Dermis blood vessel endothelial cell (primary cell): ENCODE data around the gene MYL3. TPM values are rescaled to one million over a fixed set of nuclear protein-coding genes. Genes with fewer than 3 reads are reported as not detected.
A peak's percentile ranks its signal among the peaks of the same experiment; 100 is the strongest.

Experiments used
- DNase-seq: peaks from one replicate; pipeline ENCODE4 v3.0.0; 2010
- total RNA-seq: library from RNA; depleted of rRNA; stranded (reverse); fragments of >200 nt; gene quantifications from 2 replicates; pipeline ENCODE4 v1.2.3, GENCODE V29; 2014

MYL3 gene
- total RNA-seq, 1 donor from 2014 or later = not detected

DNA sequence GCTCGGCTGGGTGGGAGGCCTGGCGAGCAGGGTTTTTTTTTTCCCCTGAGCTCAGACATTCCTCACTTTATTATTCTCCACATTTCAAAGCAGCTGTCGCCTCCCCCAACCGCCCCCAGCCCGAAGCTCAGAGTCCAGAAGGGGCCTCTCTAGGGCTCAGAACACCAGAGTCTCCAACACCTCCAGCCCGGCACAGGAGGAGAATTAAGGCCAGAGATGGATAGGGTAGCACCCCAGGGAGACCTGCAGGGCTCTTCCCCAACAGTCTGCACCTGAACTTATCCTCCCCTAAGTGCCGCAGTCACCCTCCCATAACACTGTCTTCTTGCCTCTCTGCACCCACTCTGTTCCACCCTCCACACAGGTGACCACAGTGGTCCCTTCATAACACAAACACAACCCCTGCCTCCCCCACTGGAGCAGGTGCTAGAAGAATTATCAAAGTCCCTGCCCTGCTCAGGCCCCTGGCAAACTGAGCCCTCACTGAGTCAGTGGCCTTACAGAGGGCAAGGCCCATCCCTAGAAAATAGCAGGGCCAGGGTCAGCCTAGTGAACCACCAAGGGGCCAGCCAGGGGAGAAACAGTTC is 14.1 kb downstream of the MYL3 start:
- DNase-seq = no peak

DNA sequence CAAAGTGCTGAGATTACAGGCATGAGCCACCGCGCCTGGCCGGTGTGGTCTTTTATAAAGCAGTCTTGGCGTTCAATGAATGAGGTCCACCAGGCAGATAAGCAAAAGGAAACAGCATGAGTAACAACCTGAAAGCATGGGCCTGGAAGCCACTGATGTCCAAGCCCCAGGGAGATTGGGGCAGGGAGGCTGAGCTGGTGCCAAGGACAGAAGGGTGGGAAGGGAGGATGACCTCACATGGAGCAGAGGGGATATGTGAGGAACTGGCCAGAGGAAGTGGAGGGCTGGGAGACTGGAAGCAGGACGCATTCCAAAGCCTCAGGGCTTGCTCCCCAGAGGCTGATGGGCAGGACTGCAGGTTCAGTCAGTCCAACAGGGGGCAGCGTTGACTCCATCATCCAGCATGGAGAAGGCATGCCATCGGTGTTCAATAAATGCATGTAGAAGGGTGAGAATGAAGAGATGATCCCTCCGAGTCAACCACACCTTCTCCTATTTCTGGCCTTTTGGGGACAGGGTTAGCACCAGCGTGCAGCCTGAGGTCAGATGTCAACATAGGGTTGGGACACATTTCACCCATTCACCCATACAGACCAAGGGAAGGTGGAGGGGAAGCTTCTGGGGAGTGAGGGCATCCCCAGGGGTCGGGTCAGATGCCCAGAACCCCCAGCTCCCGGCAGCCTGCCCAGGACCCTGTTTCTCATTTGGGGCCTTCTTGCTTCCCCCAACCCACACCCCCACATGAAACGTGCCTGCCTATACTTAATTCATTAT is 14.8 kb downstream of the MYL3 start:
- peak; percentile 61 for DNase-seq

DNA sequence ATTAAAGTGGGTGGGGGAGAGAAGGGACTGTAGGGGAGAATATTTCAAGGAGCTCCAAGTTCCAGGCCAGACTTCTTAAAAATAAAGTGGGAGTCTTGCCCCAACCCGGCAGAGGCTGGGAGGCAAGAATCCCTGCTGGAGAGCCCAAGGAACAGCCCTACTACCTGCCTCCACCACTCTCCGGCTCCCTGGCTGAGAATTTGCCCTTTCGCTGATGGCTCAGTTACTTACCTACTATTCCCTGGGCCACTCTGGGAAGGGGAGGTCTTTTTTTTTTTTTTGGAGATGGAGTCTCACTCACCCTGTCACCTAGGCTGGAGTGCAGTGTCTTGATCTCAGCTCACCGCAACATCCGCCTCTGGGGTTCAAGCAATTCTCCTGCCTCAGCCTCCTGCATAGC is 15.5 kb downstream of the MYL3 start:
- no peak for DNase-seq

DNA sequence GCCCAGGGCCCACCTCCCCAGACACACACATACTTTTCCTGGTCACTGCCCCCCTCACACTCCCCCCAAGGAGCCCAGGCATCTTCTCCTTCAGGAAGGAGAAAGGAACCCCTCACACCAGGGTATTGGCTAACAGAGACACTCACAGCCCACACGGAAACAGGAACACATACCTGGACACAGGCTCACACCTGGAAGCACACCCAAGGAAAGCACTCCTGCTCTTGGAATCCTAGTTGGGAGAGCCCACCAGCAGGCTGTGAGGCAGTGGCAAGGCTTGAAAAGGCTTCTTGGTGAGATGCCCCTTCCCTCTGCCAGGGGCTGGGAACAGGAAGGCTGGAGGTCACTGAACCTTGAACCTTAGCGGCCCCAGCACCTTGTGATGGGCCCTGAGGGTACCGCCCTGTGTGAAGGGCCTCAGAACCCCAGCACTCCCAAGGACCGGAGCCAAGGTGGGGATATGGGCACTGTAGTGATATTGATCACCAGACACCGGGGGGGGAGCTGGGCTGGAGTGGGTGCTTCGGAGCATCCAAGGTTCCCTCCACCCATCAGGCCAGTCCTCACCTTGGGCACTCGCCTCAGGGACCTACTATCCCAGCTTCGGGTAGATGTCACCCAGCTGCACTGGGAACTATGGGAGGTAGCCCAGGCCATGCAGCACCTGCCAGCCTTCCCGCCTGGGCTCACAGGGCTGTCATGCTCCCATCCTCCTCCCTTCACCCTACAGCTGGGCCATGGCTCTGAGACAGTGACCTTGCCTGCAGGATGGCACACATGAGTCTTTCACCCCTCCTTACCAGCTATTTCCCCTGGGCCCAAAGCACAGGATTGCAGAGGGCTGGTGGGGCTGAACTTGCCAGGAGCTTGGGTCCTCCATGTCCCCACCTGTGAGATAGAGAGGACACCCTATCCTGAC is 16.4 kb downstream of the MYL3 start:
- no peak for DNase-seq

GRCh38 chr3:46845860-46846623 is 17.2 kb downstream of the MYL3 start:
- peak; percentile 63 for DNase-seq

DNA sequence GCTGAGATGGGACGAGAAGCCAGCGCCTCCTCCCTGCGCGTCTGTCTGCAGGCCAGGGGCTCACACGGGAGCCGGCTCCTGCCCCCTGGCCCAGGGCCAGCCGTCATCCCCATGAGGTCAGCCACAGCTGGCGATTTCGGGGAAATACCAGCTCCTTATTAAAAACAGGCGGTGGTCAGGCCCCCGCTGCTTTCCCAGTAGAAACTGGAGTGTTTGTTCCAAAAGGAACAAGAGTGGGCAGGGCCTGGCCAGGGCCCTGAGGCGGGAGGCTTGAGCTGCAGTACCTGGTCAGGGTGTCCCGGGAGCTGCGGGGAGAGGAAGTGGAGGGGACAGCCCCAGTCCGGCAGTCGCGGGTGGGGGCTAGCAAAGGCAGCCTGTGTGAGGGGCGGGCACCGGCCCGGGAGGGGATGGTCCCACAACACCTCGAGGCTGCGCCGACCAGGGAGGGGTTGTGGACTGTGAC is 17.8 kb downstream of the MYL3 start:
- peak; percentile 42 for DNase-seq

DNA sequence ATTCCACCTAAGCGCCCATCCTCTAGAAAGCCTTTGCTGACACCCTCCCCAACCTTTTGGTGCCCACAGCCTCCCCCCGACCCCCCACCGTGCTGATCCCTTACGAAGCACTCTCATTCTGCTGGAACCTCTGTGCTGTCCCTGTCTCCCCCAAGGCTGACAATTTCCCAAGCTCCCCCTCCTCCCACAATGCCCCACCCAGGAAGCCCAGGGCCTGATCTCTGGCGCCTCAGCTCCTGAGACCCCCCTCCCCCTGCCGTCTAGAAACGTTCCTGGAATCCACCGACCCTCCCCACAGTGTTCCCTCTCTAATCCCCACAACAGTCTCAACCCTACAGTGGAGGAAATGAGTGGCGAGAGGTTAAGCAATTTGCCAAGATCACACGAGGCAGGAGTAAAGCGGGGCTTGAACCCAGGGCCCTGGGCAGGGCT is 18.3 kb downstream of the MYL3 start:
- no peak for DNase-seq

GRCh38 chr3:46844397-46844796 is 18.8 kb downstream of the MYL3 start:
- no peak for DNase-seq

- DNase-seq = no peak
Observed at GRCh38 chr3:46843508-46843907, 19.7 kb downstream of the MYL3 start.

DNA sequence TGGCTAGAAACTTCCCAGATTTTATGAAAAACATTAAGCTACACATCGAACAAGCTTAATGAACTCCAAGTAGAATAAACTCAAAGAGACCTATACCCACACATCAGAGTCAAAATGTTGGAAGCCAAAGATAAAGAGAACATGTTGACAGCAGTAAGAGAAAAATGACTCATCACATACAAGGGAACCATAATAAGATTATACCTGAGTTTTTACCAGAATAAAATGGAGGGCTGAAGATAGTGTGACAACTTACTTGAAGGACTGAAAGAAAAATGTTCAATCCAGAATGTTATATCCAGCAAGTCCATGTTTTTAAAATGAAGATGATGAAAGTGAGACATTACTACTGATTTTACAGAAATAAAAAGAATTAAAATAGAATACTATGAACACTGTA is 22.8 kb downstream of the MYL3 start:
- DNase-seq = no peak

GRCh38 chr3:46838301-46838700 is 24.9 kb downstream of the MYL3 start:
- no peak for DNase-seq

- DNase-seq = no peak
Observed at GRCh38 chr3:46835491-46835890, 27.8 kb downstream of the MYL3 start.

DNA sequence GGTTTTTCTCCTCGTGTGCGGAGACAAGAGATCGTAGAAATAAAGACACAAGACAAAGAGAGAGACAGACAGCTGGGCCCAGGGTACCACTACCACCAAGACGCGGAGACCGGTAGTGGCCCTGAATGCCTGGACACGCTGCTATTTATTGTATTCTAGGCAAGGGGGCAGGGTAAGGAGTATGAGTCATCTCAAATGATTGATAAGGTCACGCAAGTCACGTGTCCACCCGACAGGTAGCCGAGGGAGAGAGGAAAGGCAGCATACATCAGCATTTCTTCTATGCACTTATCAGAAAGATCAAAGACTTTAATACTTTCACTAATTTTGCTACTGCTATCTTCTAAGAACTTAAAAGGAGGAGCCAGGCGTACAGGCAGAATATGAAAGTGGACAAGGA is 28.2 kb downstream of the MYL3 start:
- no peak for DNase-seq

DNA sequence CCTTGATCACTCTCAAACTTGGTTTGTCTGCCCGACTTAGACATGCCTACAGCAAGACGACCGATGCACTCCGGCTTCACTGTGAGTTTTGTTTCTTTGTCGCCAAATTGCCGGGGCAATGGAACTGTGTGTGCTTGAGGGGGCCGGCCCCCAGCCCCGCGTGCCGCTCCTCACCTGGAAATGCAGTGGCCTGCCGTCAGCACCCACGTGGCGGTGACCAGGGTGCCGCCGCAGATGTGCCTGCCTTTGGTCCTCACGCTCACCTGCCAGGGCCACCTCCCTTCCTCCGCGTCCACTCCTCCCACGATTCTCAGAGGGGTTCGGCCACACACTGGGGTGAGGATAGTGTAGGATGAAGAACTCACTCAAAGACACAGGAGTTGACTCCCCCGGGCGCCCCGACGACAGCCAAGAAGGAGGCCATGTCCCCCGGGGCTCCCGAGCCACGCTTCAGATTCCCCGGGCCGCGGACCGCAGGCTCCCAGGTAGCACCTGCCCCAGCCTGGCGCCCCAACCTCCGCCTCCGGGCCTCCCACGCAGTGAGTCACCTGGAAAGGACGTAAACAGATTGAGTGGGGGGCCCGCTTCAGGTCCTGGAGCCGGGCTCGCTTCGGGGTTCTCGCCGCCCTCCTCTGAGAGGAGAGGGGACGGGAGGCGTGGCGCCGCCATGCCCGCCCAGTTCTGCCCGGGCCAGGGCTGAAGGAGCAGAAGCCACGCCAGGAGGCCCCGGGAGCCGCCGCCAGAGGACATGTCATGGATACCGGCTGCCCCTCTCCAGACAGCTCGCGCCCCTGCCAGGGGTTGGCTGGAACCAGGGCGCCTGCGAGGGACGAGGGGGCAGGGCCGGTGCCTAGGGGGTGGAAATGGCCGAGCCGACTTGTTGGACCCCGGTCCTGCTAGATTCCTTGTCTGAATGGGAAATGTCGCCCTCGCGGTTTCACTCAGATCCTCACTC is 29.6 kb downstream of the MYL3 start:
- no peak for DNase-seq

DNA sequence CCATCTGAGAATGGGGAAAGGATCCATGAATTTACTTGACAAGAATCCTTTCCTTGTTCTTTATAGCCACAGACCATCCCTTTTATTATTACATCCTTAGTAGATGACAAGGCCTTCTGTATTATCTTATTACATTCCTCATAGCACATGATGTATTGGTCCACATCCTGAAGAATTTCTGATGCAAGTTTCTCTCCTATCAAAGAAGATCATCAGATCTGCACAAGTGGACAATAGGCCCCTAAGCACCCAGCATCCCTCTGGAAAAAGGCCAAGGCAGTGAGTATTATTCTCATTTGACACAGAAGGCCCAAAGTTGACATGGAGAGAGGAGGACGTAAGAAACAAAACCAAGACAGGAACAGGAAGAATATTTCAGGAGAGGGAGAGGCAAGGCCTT is 31.4 kb downstream of the MYL3 start:
- DNase-seq = no peak

GRCh38 chr3:46831316-46831715 is 31.9 kb downstream of the MYL3 start:
- DNase-seq = no peak

- no peak for DNase-seq
Observed at GRCh38 chr3:46830801-46831200, 32.4 kb downstream of the MYL3 start.

- DNase-seq = no peak
Observed at GRCh38 chr3:46829699-46830208, 33.5 kb downstream of the MYL3 start.

- no peak for DNase-seq
Observed at GRCh38 chr3:46825450-46825849, 37.8 kb downstream of the MYL3 start.

DNA sequence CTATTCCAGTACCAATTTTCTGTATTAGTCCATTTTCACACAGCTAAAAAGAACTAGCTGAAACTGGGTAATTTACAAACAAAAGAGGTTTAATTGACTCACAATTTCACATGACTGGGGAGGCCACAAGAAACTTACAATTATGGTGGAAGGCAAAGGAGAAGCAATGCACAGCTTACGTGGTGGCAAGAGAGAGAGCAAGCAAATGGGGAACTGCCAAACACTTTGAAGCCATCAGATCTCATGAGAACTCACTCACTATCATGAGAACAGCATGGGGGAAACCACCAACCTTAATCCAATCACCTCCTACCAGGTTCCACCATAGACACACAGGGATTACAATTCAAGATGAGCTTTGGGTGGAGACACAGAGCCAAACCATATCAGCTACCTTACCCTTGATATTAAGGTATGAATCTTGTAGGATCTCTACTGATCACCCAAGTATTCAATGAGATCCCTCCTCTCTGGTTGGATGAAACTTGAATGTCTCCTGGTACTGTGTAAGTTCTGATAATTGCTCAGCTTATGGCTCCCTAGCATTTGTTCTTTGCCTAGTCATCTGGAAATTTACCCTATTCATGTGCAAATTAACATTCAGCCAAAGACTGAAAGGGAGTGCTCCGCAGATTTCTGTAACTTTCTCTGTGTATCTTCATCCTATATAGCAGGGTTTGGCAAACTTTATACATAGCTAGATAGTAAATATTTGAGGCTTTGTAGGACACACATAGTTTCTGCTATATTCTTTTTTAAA is 38.9 kb downstream of the MYL3 start:
- no peak for DNase-seq
